ENCODE data around the gene FYB2. TPM values are rescaled to one million over a fixed set of nuclear protein-coding genes. Genes with fewer than 3 reads are reported as not detected.

FYB2 gene
- total RNA-seq, 1 experiment from 2014 or later = 0.48 TPM

- no peaks in the 10 kb centered on the region for H3K23me2 ChIP-seq (ENCODE audit: insufficient read length, low read depth, low read length, poor library complexity, severe bottlenecking)
- H3K4me3 Mint-ChIP-seq = no peak overlapping the region
These were observed 64.3 kb downstream of the FYB2 start for GRCh38 chr1:56754708-56755479.

More at GRCh38 chr1:56754708-56755479, 64.3 kb downstream of the FYB2 start:
- Histone ChIP-seq H3K14ac (ENCODE audit: insufficient read depth, low read length) (no peak overlapping the region), H3K27ac (ENCODE audit: insufficient read length, low read depth, low read length) (no peak overlapping the region), H2BK20ac (ENCODE audit: low read depth, low read length, poor library complexity, severe bottlenecking) (no peak overlapping the region), H2BK12ac (ENCODE audit: insufficient read length, low read depth, low read length) (no peak overlapping the region), H3K4me2 (ENCODE audit: insufficient read depth, insufficient read length, low read length) (no peak overlapping the region), H4K91ac (ENCODE audit: insufficient read length, low read depth, low read length) (no peak overlapping the region), H3K9ac (ENCODE audit: extremely low read depth, insufficient read length, low read length) (no peak overlapping the region), H2AK5ac (ENCODE audit: insufficient read length, low read length) (no peak overlapping the region), H3K9me3 (ENCODE audit: control insufficient read depth, low read depth, low read length) (no peaks in the 10 kb centered on the region), H3K56ac (ENCODE audit: insufficient read length, low read depth, low read length) (no peak overlapping the region), H3K4me1 (ENCODE audit: insufficient read depth, low read length) (no peaks in the 10 kb centered on the region), H4K5ac (ENCODE audit: insufficient read length, low read depth, low read length) (no peak overlapping the region), H3K79me1 (ENCODE audit: insufficient read depth, low read depth, low read length, poor library complexity, severe bottlenecking) (no peaks in the 10 kb centered on the region), H2BK15ac (ENCODE audit: low read depth, low read length) (no peak overlapping the region), H3K23ac (ENCODE audit: insufficient read length, low read depth, low read length) (no peak overlapping the region), H4K20me1 (ENCODE audit: control insufficient read depth, insufficient read depth, insufficient read length) (no peaks in the 10 kb centered on the region), H3T11ph (ENCODE audit: low read length) (no peak overlapping the region), H3K27me3 (ENCODE audit: insufficient read depth, low read length) (no peaks in the 10 kb centered on the region), H3K18ac (ENCODE audit: insufficient read length, low read depth, low read length) (no peak overlapping the region), H2BK5ac (ENCODE audit: insufficient read length, low read length) (no peak overlapping the region), H2BK120ac (ENCODE audit: low read depth, low read length, poor library complexity, severe bottlenecking) (no peak overlapping the region), H4K8ac (replicated peaks; ENCODE audit: insufficient read length, low read depth, low read length) (no peak overlapping the region), H3K79me2 (ENCODE audit: insufficient read depth, low read length) (no peaks in the 10 kb centered on the region), H2AFZ (ENCODE audit: low read length) (no peak overlapping the region), H3K4ac (ENCODE audit: low read depth, low read length) (no peak overlapping the region)
- no CpG with 5 or more reads among the region's 1 CpG for WGBS (ENCODE audit: extremely low coverage, insufficient read length, low lambda C conversion rate)
- no peak for TF ChIP-seq CTCF (conservative IDR thresholded peaks at IDR 0.05)
- no peak for DNase-seq
- H3K9me3 Mint-ChIP-seq = no peaks in the 10 kb centered on the region
- no peaks in the 10 kb centered on the region for H3K36me3 Mint-ChIP-seq (ENCODE audit: insufficient read depth in 1 of 3, low read depth in 3 of 3)
- 0 out of 4 replicates have a peak, but pooled peaks cover 0 to 2% of the 10 kb centered on the region in 2 experiments for H3K4me1 Mint-ChIP-seq
- H3K27ac Mint-ChIP-seq = no peak overlapping the region
- peaks cover 16% of the 10 kb centered on the region for H3K27me3 Mint-ChIP-seq (ENCODE audit: low read depth)

All from H9 (cell line).